GM12878 (cell line): ENCODE results near the gene TMIGD3. TPM values are rescaled to one million over a fixed set of nuclear protein-coding genes. Genes with fewer than 3 reads are reported as not detected.

Source experiments
- BRCA1 ChIP-seq: IDR thresholded peaks from 2 replicates; pipeline ENCODE4 v1.6.1; 2011; ENCODE audit warnings: low read depth, low read length, improper control_type of control experiment
- CHD1 ChIP-seq: IDR thresholded peaks from 2 replicates; pipeline ENCODE4 v1.6.1; 2012; ENCODE audit warnings: low read depth, low read length, improper control_type of control experiment
- IRF4 ChIP-seq: IDR thresholded peaks from 2 replicates; pipeline ENCODE4 v1.6.1; 2011; ENCODE audit warnings: low read depth, low read length
- MEF2A ChIP-seq: IDR thresholded peaks from 2 replicates; pipeline ENCODE4 v1.6.1; 2011; ENCODE audit warnings: low read depth, mild to moderate bottlenecking, low read length, moderate library complexity; ENCODE audit not compliant: insufficient read depth
- MEF2B ChIP-seq: fragments of 450-650 bp; IDR thresholded peaks from 2 replicates; pipeline ENCODE4 v1.6.1; 2018; ENCODE audit warnings: mild to moderate bottlenecking, moderate library complexity; ENCODE audit not compliant: partially characterized antibody, poor library complexity, severe bottlenecking
- RFX5 ChIP-seq: IDR thresholded peaks from 2 replicates; pipeline ENCODE4 v1.6.1; 2011; ENCODE audit warnings: low read depth, low read length, improper control_type of control experiment
- SMAD5 ChIP-seq: IDR thresholded peaks from 2 replicates; pipeline ENCODE4 v1.6.1; 2016; ENCODE audit warnings: antibody characterized with exemption, low read depth
- STAT1 ChIP-seq: fragments of 450-650 bp; conservative IDR thresholded peaks from 2 replicates; pipeline ENCODE4 v1.6.1; 2014; ENCODE audit warnings: antibody characterized with exemption, mild to moderate bottlenecking
- TBL1XR1 ChIP-seq: IDR thresholded peaks from 2 replicates; pipeline ENCODE4 v1.6.1; 2012; ENCODE audit warnings: low read depth, low read length, improper control_type of control experiment
- TCF12 ChIP-seq: IDR thresholded peaks from 2 replicates; pipeline ENCODE4 v1.6.1; 2011; ENCODE audit warnings: low read depth, mild to moderate bottlenecking, low read length
- TCF3 ChIP-seq: IDR thresholded peaks from 2 replicates; pipeline ENCODE4 v1.6.1; 2012; ENCODE audit warnings: low read depth, mild to moderate bottlenecking, low read length, borderline replicate concordance; ENCODE audit not compliant: insufficient read depth
- ZNF274 ChIP-seq: IDR thresholded peaks from one replicate; pipeline ENCODE4 v1.8.0; 2011; ENCODE audit not compliant: insufficient read length, insufficient read depth
- ZZZ3 ChIP-seq: IDR thresholded peaks from 2 replicates; pipeline ENCODE4 v1.6.1; 2011; ENCODE audit warnings: low read depth; ENCODE audit not compliant: control insufficient read depth, insufficient read length
- polyA plus RNA-seq, 11 experiments: library from polyadenylated mRNA; depleted of rRNA in 4 of 11; unstranded in 6 of 11; stranded (reverse) in 5 of 11; fragments of >200 nt; fragmentation: Nextera tagmentation in 4 of 11; fragmentation: Illumina TruSeq in 1 of 11; extraction: Ambion mirVana in 4 of 11; extraction: Trizol in 1 of 11; gene quantifications; 1 replicate in 1 of 11; 2 replicates in 10 of 11; pipeline versions ENCODE4 v1.2.1 to v1.2.3, GENCODE V29; 2011 to 2016; ENCODE audit warnings: inconsistent platforms in 2 of 11, missing spikeins in 2 of 11, low read depth in 1 of 11
- total RNA-seq, 4 experiments: library from RNA; depleted of rRNA in 3 of 4; stranded (reverse); fragments of >200 nt in 3 of 4; fragmentation: Illumina TruSeq in 1 of 4; extraction: Trizol in 1 of 4; gene quantifications; 2 replicates each; pipeline versions ENCODE4 v1.2.1 to v1.2.3, GENCODE V29; 2013 to 2021
- TF ChIP-seq, protein P1 (sequence below): fragments of 450-650 bp; IDR thresholded peaks from 2 replicates; pipeline ENCODE4 v1.6.1; 2017; ENCODE audit warnings: antibody characterized with exemption, mild to moderate bottlenecking, moderate library complexity
- TF ChIP-seq, protein P2 (sequence below): fragments of 450-650 bp; IDR thresholded peaks from 2 replicates; pipeline ENCODE4 v1.6.1; 2017; ENCODE audit warnings: borderline replicate concordance
- TF ChIP-seq, protein P3 (sequence below): fragments of 450-650 bp; IDR thresholded peaks from 2 replicates; pipeline ENCODE4 v1.6.1; 2017; ENCODE audit warnings: mild to moderate bottlenecking, low read depth, inconsistent platforms; ENCODE audit not compliant: poor library complexity, severe bottlenecking
- TF ChIP-seq, protein P4 (sequence below), 3 experiments: IDR thresholded peaks in 2 of 3; conservative IDR thresholded peaks in 1 of 3; 2 replicates each; pipeline ENCODE4 v1.5.1; 2011; ENCODE audit warnings: low read depth in 3 of 3, low read length in 3 of 3, mild to moderate bottlenecking in 3 of 3, control low read depth in 2 of 3, moderate library complexity in 2 of 3, inconsistent platforms in 1 of 3, mixed read lengths in 1 of 3; ENCODE audit not compliant: control insufficient read depth in 2 of 3, insufficient read depth in 1 of 3; ENCODE audit errors: extremely low read depth in 1 of 3
- TF ChIP-seq, protein P5 (sequence below): fragments of 450-650 bp; conservative IDR thresholded peaks from 2 replicates; pipeline ENCODE4 v1.6.1; 2017; ENCODE audit warnings: mild to moderate bottlenecking, moderate library complexity

TMIGD3 gene
- total and polyA plus RNA-seq, 10 of the 15 experiments (the other 5 are each of a cell fraction or from before 2014, with no cell fraction given), result 0.17 TPM; not detected in 9

DNA sequence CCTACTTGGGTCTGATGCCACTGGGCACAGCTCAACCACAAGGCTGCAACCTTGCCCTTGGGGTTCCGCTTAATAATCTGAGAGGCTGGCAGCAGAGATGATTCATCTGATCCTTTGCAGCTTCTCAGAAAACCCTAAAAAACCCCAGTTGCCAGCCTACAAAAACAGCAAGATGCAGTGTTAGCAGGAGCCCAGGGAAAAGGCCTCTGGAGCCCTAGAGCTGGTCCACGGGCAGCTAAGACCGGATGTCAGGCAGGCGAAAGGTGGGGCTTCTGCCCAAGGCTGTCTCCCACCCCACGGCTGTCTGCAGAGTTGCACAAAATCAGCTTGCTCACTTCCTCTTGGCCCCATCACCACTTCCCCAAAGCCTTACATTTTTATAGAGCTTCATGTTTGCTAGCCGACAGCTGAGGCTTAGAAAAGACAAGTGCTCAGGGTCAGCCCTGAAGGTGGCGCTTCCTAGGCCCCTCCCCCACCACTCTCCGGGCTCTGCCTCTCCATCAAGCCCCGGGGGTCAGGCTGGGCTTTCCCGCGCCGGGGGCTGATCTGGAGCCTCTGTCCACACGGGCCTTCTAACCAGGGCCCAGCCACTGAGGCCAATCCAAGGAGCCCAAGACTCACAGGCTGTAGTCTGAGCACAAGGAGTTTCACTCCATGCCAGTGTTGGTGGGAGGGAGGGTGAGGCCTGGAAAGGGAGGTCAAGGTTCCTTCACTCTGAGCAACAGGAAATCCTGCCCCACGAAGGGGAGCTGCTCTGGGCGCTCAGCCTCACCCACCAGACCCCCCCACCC, 4.2 kb upstream of the TMIGD3 start (continued):
- TF ChIP-seq, protein P1, sequence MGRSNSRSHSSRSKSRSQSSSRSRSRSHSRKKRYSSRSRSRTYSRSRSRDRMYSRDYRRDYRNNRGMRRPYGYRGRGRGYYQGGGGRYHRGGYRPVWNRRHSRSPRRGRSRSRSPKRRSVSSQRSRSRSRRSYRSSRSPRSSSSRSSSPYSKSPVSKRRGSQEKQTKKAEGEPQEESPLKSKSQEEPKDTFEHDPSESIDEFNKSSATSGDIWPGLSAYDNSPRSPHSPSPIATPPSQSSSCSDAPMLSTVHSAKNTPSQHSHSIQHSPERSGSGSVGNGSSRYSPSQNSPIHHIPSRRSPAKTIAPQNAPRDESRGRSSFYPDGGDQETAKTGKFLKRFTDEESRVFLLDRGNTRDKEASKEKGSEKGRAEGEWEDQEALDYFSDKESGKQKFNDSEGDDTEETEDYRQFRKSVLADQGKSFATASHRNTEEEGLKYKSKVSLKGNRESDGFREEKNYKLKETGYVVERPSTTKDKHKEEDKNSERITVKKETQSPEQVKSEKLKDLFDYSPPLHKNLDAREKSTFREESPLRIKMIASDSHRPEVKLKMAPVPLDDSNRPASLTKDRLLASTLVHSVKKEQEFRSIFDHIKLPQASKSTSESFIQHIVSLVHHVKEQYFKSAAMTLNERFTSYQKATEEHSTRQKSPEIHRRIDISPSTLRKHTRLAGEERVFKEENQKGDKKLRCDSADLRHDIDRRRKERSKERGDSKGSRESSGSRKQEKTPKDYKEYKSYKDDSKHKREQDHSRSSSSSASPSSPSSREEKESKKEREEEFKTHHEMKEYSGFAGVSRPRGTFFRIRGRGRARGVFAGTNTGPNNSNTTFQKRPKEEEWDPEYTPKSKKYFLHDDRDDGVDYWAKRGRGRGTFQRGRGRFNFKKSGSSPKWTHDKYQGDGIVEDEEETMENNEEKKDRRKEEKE, result no peak
- no peak; the same call in 1 of the 2 replicates for TF ChIP-seq TCF12
- TF ChIP-seq, protein P2, sequence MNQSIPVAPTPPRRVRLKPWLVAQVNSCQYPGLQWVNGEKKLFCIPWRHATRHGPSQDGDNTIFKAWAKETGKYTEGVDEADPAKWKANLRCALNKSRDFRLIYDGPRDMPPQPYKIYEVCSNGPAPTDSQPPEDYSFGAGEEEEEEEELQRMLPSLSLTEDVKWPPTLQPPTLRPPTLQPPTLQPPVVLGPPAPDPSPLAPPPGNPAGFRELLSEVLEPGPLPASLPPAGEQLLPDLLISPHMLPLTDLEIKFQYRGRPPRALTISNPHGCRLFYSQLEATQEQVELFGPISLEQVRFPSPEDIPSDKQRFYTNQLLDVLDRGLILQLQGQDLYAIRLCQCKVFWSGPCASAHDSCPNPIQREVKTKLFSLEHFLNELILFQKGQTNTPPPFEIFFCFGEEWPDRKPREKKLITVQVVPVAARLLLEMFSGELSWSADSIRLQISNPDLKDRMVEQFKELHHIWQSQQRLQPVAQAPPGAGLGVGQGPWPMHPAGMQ, result no peak
- TF ChIP-seq TBL1XR1, result peak; percentile 53
- TF ChIP-seq, protein P3, sequence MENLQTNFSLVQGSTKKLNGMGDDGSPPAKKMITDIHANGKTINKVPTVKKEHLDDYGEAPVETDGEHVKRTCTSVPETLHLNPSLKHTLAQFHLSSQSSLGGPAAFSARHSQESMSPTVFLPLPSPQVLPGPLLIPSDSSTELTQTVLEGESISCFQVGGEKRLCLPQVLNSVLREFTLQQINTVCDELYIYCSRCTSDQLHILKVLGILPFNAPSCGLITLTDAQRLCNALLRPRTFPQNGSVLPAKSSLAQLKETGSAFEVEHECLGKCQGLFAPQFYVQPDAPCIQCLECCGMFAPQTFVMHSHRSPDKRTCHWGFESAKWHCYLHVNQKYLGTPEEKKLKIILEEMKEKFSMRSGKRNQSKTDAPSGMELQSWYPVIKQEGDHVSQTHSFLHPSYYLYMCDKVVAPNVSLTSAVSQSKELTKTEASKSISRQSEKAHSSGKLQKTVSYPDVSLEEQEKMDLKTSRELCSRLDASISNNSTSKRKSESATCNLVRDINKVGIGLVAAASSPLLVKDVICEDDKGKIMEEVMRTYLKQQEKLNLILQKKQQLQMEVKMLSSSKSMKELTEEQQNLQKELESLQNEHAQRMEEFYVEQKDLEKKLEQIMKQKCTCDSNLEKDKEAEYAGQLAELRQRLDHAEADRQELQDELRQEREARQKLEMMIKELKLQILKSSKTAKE, result peak; percentile 24
- peak; percentile 66 for TF ChIP-seq MEF2B
- TF ChIP-seq ZNF274, result no peak
- TF ChIP-seq IRF4, result peak; percentile 73
- peak; percentile 31; the same call in 1 of the 2 replicates for TF ChIP-seq MEF2A
- no peak for TF ChIP-seq ZZZ3
- TF ChIP-seq RFX5, result no peak
- TF ChIP-seq, protein P4, sequence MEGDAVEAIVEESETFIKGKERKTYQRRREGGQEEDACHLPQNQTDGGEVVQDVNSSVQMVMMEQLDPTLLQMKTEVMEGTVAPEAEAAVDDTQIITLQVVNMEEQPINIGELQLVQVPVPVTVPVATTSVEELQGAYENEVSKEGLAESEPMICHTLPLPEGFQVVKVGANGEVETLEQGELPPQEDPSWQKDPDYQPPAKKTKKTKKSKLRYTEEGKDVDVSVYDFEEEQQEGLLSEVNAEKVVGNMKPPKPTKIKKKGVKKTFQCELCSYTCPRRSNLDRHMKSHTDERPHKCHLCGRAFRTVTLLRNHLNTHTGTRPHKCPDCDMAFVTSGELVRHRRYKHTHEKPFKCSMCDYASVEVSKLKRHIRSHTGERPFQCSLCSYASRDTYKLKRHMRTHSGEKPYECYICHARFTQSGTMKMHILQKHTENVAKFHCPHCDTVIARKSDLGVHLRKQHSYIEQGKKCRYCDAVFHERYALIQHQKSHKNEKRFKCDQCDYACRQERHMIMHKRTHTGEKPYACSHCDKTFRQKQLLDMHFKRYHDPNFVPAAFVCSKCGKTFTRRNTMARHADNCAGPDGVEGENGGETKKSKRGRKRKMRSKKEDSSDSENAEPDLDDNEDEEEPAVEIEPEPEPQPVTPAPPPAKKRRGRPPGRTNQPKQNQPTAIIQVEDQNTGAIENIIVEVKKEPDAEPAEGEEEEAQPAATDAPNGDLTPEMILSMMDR (IDR thresholded peaks at IDR 0.05 in 2 of 3, conservative IDR thresholded peaks at IDR 0.05 in 1 of 3; ENCODE audit: control insufficient read depth in 2 of 3, extremely low read depth in 1 of 3, insufficient read depth in 1 of 3, low read depth in 3 of 3, low read length in 3 of 3), result peak in 2 of 3 experiments; percentile 15 to 32; a peak in 1 of 6 replicates
- TF ChIP-seq CHD1, result 0 out of 2 replicates have a peak, but pooled peaks have one; percentile 9
- TF ChIP-seq, protein P5, sequence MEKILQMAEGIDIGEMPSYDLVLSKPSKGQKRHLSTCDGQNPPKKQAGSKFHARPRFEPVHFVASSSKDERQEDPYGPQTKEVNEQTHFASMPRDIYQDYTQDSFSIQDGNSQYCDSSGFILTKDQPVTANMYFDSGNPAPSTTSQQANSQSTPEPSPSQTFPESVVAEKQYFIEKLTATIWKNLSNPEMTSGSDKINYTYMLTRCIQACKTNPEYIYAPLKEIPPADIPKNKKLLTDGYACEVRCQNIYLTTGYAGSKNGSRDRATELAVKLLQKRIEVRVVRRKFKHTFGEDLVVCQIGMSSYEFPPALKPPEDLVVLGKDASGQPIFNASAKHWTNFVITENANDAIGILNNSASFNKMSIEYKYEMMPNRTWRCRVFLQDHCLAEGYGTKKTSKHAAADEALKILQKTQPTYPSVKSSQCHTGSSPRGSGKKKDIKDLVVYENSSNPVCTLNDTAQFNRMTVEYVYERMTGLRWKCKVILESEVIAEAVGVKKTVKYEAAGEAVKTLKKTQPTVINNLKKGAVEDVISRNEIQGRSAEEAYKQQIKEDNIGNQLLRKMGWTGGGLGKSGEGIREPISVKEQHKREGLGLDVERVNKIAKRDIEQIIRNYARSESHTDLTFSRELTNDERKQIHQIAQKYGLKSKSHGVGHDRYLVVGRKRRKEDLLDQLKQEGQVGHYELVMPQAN, result peak; percentile 19; the same call in 1 of the 2 replicates
- TF ChIP-seq STAT1, result no peak
- TF ChIP-seq TCF3, result 0 out of 2 replicates have a peak, but pooled peaks have one; percentile 39
- TF ChIP-seq SMAD5, result 0 out of 2 replicates have a peak, but pooled peaks have one; percentile 14
- no peak for TF ChIP-seq BRCA1
